ENCODE measurements around the gene DLG2.

DLG2 gene

GRCh38 chr11:84097186-84097585 lies 1530.0 kb downstream of the DLG2 start:
- DNase-seq (ENCODE audit: low spot score): no peak

GRCh38 chr11:84091212-84091986 lies 1535.7 kb downstream of the DLG2 start:
- no peak for DNase-seq (ENCODE audit: low spot score)

GRCh38 chr11:84089072-84090057 lies 1537.8 kb downstream of the DLG2 start:
- DNase-seq (ENCODE audit: low spot score): no peak

- no peak for DNase-seq (ENCODE audit: low spot score)
These were observed 1555.3 kb downstream of the DLG2 start for GRCh38 chr11:84071851-84072250.

GRCh38 chr11:84069048-84069447 lies 1558.1 kb downstream of the DLG2 start:
- DNase-seq (ENCODE audit: low spot score): no peak

GRCh38 chr11:84061726-84062125 lies 1565.4 kb downstream of the DLG2 start:
- DNase-seq (ENCODE audit: low spot score): no peak

- no peak for DNase-seq (ENCODE audit: low spot score)
These were observed 1570.3 kb downstream of the DLG2 start for GRCh38 chr11:84056653-84057376.

- no peak for DNase-seq (ENCODE audit: low spot score)
These were observed 1582.0 kb downstream of the DLG2 start for GRCh38 chr11:84045146-84045545.

GRCh38 chr11:84044706-84045105 lies 1582.4 kb downstream of the DLG2 start:
- DNase-seq (ENCODE audit: low spot score): no peak

GRCh38 chr11:84036664-84037194 lies 1590.4 kb downstream of the DLG2 start:
- DNase-seq (ENCODE audit: low spot score): no peak

GRCh38 chr11:84035645-84036044 lies 1591.5 kb downstream of the DLG2 start:
- DNase-seq (ENCODE audit: low spot score): no peak

- no peak for DNase-seq (ENCODE audit: low spot score)
These were observed 1592.7 kb downstream of the DLG2 start for GRCh38 chr11:84034484-84034883.

GRCh38 chr11:84024266-84024665 lies 1602.9 kb downstream of the DLG2 start:
- no peak for DNase-seq (ENCODE audit: low spot score)

- no peak for DNase-seq (ENCODE audit: low spot score)
These were observed 1604.4 kb downstream of the DLG2 start for GRCh38 chr11:84022695-84023094.

- no peak for DNase-seq (ENCODE audit: low spot score)
These were observed 1604.9 kb downstream of the DLG2 start for GRCh38 chr11:84022201-84022600.

- DNase-seq (ENCODE audit: low spot score): no peak
These were observed 1605.9 kb downstream of the DLG2 start for GRCh38 chr11:84021291-84021690.

GRCh38 chr11:84019571-84020194 lies 1607.5 kb downstream of the DLG2 start:
- no peak for DNase-seq (ENCODE audit: low spot score)

GRCh38 chr11:84014539-84014938 lies 1612.6 kb downstream of the DLG2 start:
- no peak for DNase-seq (ENCODE audit: low spot score)

GRCh38 chr11:84012171-84012826 lies 1614.8 kb downstream of the DLG2 start:
- no peak for DNase-seq (ENCODE audit: low spot score)

GRCh38 chr11:84003181-84003580 lies 1624.0 kb downstream of the DLG2 start:
- DNase-seq (ENCODE audit: low spot score): no peak

- no peak for DNase-seq (ENCODE audit: low spot score)
These were observed 1628.2 kb downstream of the DLG2 start for GRCh38 chr11:83998921-83999320.
